ENCODE results near the gene RALGPS1. TPM values are rescaled to one million over a fixed set of nuclear protein-coding genes. Genes with fewer than 3 reads are reported as not detected.

Gene RALGPS1
- total and polyA plus RNA-seq, 2 of the 8 experiments (the other 6 are each of a cell fraction or from before 2014, with no cell fraction given), result 20.0 to 23.5 TPM

- TF ChIP-seq CTBP2 (IDR thresholded peaks at IDR 0.05; ENCODE audit: borderline replicate concordance, insufficient read depth, insufficient read length, low read length), result no peak
- TF ChIP-seq SP1 (IDR thresholded peaks at IDR 0.05; ENCODE audit: low read depth, low read length), result no peak
- TF ChIP-seq EZH2 (IDR thresholded peaks at IDR 0.05; ENCODE audit: low read depth, low read length, severe bottlenecking), result no peak
- TF ChIP-seq POU5F1 (IDR thresholded peaks at IDR 0.05; ENCODE audit: low read depth, low read length), result no peak
- no peak for TF ChIP-seq BACH1 (IDR thresholded peaks at IDR 0.05; ENCODE audit: low read length)
- no peak for TF ChIP-seq NANOG (IDR thresholded peaks at IDR 0.05; ENCODE audit: insufficient read depth, low read depth, low read length, poor library complexity, severe bottlenecking)
Measured at GRCh38 chr9:127139775-127140174, 225.2 kb downstream of the RALGPS1 start (continued).

Measured in H1 (cell line).